Measurements from ENCODE around the gene PRPF40A.

Gene PRPF40A

GRCh38 chr2:152618193-152618564 is 99.1 kb downstream of the PRPF40A start:
- no peak for DNase-seq (ENCODE audit: low read depth in 1 of 2, low spot score in 1 of 2)

GRCh38 chr2:152617456-152618192 is 99.6 kb downstream of the PRPF40A start:
- DNase-seq (ENCODE audit: low read depth in 1 of 2, low spot score in 1 of 2), result no peak
- in situ Hi-C loops (cut with HindIII; ENCODE audit: low pct_unique_long_range_greater_than_20kb, low sequenced_read_pairs), result no loop called here
- TF ChIP-seq JUND (IDR thresholded peaks at IDR 0.05; ENCODE audit: low read depth), result no peak

More at GRCh38 chr2:152618193-152618564, 99.1 kb downstream of the PRPF40A start:
- in situ Hi-C loops (cut with HindIII; ENCODE audit: low pct_unique_long_range_greater_than_20kb, low sequenced_read_pairs), result no loop called here
- TF ChIP-seq JUND (IDR thresholded peaks at IDR 0.05; ENCODE audit: low read depth), result no peak

- in situ Hi-C loops (cut with HindIII; ENCODE audit: low pct_unique_long_range_greater_than_20kb, low sequenced_read_pairs), result no loop called here
- DNase-seq (ENCODE audit: low read depth in 1 of 2, low spot score in 1 of 2), result no peak
- TF ChIP-seq JUND (IDR thresholded peaks at IDR 0.05; ENCODE audit: low read depth), result no peak
Observed at GRCh38 chr2:152615177-152615576, 102.1 kb downstream of the PRPF40A start.

GRCh38 chr2:152613235-152613634 is 104.0 kb downstream of the PRPF40A start:
- in situ Hi-C loops (cut with HindIII; ENCODE audit: low pct_unique_long_range_greater_than_20kb, low sequenced_read_pairs), result no loop called here

GRCh38 chr2:152611458-152612231 is 105.6 kb downstream of the PRPF40A start:
- DNase-seq (ENCODE audit: low read depth in 1 of 2, low spot score in 1 of 2), result no peak
- TF ChIP-seq JUND (IDR thresholded peaks at IDR 0.05; ENCODE audit: low read depth), result no peak
- in situ Hi-C loops (cut with HindIII; ENCODE audit: low pct_unique_long_range_greater_than_20kb, low sequenced_read_pairs), result no loop called here

More at GRCh38 chr2:152613235-152613634, 104.0 kb downstream of the PRPF40A start:
- no peak for TF ChIP-seq JUND (IDR thresholded peaks at IDR 0.05; ENCODE audit: low read depth)
- no peak for DNase-seq (ENCODE audit: low read depth in 1 of 2, low spot score in 1 of 2)

- in situ Hi-C loops (cut with HindIII; ENCODE audit: low pct_unique_long_range_greater_than_20kb, low sequenced_read_pairs), result no loop called here
- no peak for TF ChIP-seq JUND (IDR thresholded peaks at IDR 0.05; ENCODE audit: low read depth)
- no peak for DNase-seq (ENCODE audit: low read depth in 1 of 2, low spot score in 1 of 2)
Observed at GRCh38 chr2:152609699-152610098, 107.6 kb downstream of the PRPF40A start.

- no peak for TF ChIP-seq JUND (IDR thresholded peaks at IDR 0.05; ENCODE audit: low read depth)
- no peak for DNase-seq (ENCODE audit: low read depth in 1 of 2, low spot score in 1 of 2)
- in situ Hi-C loops (cut with HindIII; ENCODE audit: low pct_unique_long_range_greater_than_20kb, low sequenced_read_pairs), result no loop called here
Observed at GRCh38 chr2:152609154-152609553, 108.1 kb downstream of the PRPF40A start.

GRCh38 chr2:152607793-152608300 is 109.4 kb downstream of the PRPF40A start:
- DNase-seq (ENCODE audit: low read depth in 1 of 2, low spot score in 1 of 2), result no peak
- no peak for TF ChIP-seq JUND (IDR thresholded peaks at IDR 0.05; ENCODE audit: low read depth)
- in situ Hi-C loops (cut with HindIII; ENCODE audit: low pct_unique_long_range_greater_than_20kb, low sequenced_read_pairs), result no loop called here

- no peak for DNase-seq (ENCODE audit: low read depth in 1 of 2, low spot score in 1 of 2)
- in situ Hi-C loops (cut with HindIII; ENCODE audit: low pct_unique_long_range_greater_than_20kb, low sequenced_read_pairs), result no loop called here
- TF ChIP-seq JUND (IDR thresholded peaks at IDR 0.05; ENCODE audit: low read depth), result no peak
Observed at GRCh38 chr2:152606941-152607340, 110.3 kb downstream of the PRPF40A start.

- TF ChIP-seq JUND (IDR thresholded peaks at IDR 0.05; ENCODE audit: low read depth), result no peak
- in situ Hi-C loops (cut with HindIII; ENCODE audit: low pct_unique_long_range_greater_than_20kb, low sequenced_read_pairs), result no loop called here
- no peak for DNase-seq (ENCODE audit: low read depth in 1 of 2, low spot score in 1 of 2)
Observed at GRCh38 chr2:152606081-152606480, 111.2 kb downstream of the PRPF40A start.

GRCh38 chr2:152603166-152603565 is 114.1 kb downstream of the PRPF40A start:
- no peak for TF ChIP-seq JUND (IDR thresholded peaks at IDR 0.05; ENCODE audit: low read depth)
- in situ Hi-C loops (cut with HindIII; ENCODE audit: low pct_unique_long_range_greater_than_20kb, low sequenced_read_pairs), result no loop called here
- DNase-seq (ENCODE audit: low read depth in 1 of 2, low spot score in 1 of 2), result no peak

- TF ChIP-seq JUND (IDR thresholded peaks at IDR 0.05; ENCODE audit: low read depth), result no peak
- in situ Hi-C loops (cut with HindIII; ENCODE audit: low pct_unique_long_range_greater_than_20kb, low sequenced_read_pairs), result no loop called here
- DNase-seq (ENCODE audit: low read depth in 1 of 2, low spot score in 1 of 2), result no peak
Observed at GRCh38 chr2:152602750-152603149, 114.5 kb downstream of the PRPF40A start.

Data from T47D (cell line).